Posterior cingulate gyrus (tissue), 11 donors: ENCODE measurements around the gene LTB4R.
A peak's percentile ranks its signal among the peaks of the same experiment; 100 is the strongest.

ENCODE experiments used
- DNase-seq, 10 donors: peaks; one replicate each; pipeline versions ENCODE4 v3.0.0 to v3.0.0-alpha.2; 2020 to 2021; ENCODE audit warnings: mixed read lengths in 3 of 10
- intact Hi-C: fragments of 100-400 bp; cut with DNase I; formaldehyde crosslinking; loops from one replicate; pipeline ENCODE4 v1.15.1; 2023

The LTB4R gene

GRCh38 chr14:24297190-24297964 lies 13.9 kb upstream of the LTB4R start:
- no peak for DNase-seq
- intact Hi-C loops: loop anchor here (2.0 kb wide), 1 partner anchor 55 kb away; the partner anchor contains the start of gene TINF2

- peak in 1 of 10 donors; percentile 85 for DNase-seq
- intact Hi-C loops: loop anchor here (1.0 kb wide), 1 partner anchor 28 kb away; the partner anchor contains the start of gene RABGGTA
These were observed 12.4 kb upstream of the LTB4R start for GRCh38 chr14:24298892-24299254.

DNA sequence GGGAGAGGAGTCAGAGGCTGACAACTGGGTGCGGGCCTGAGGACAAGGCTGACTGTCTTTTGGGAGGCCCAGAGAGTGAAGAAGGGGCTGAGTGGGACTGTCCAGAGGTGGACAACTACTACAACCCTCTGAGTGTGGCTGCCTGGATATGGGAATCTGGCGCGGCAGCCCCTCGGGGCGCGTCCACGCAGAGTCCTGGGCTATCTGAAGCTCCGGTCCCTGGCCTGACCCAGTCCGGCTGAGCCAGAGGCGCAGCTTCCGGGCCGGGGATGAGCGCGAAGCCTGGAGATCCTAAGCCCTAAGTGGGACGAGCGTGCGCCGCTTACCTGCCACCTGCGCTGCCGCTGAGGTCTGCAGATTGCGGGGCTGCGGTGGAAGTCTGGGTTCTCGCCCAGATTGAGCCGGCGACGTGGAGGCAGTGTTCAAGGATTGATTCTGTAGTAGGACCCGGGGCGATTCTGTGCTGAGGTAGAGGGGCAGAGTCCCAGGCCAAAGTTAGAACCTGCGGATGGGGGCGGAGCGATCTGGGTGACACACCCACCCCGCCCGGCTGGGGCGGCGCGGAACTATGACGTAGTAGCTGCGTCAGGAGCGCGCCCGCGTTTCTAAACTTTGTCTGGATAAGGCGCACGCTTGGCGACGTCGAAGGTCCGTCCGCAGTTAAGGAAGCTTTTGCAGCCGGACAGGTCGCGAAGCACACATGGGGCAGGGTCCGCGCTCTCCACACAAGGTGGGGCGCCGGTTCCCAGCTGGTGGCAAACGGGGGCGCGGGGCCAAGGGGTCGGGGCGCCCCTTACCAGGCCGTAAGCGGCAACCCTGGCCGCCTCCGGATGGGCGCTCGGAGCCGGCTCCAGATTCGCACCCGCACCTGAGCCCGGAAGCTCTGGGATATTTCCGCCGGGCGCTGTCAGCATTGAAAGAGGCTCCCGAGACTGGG lies 11.8 kb upstream of the LTB4R start, which contains the start of the genes DHRS1 and NOP9:
Gene DHRS1 (minus strand): TSS at position 526 of the 937 bp plus-strand sequence. CDS start 674 bp downstream, outside the sequence.
Gene NOP9 (plus strand): TSS at position 596 of the 937 bp plus-strand sequence. CDS start 105 bp downstream, at position 701.
- intact Hi-C loops: loop anchor here (1.0 kb wide), 1 partner anchor 28 kb away; the partner anchor contains the start of gene RABGGTA
- DNase-seq: peak; percentile 85 to 99 (median 92)

GRCh38 chr14:24300326-24300980 lies 10.8 kb upstream of the LTB4R start:
- intact Hi-C loops: no loop called here
- peak in 1 of 10 donors; percentile 38 for DNase-seq

DNA sequence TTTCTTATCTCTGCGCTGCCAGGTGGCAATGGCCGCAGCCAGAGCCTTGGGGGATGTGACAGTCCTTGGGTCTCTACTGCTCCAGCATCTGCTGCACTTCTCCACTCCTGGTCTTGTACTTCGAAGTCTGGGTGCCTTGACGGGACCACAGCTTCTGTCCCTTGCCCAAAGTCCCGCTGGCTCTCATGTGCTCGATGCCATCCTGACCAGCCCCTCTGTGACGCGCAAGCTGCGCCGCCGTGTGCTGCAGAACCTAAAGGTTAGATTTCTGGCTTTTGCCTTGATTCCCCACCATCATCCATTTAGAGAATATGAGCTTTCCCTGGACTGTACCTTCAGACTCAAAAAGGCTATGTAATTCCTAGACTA lies 7.3 kb upstream of the LTB4R start:
- peak in 2 of 10 donors; percentile 16 to 38 for DNase-seq
- intact Hi-C loops: no loop called here

DNA sequence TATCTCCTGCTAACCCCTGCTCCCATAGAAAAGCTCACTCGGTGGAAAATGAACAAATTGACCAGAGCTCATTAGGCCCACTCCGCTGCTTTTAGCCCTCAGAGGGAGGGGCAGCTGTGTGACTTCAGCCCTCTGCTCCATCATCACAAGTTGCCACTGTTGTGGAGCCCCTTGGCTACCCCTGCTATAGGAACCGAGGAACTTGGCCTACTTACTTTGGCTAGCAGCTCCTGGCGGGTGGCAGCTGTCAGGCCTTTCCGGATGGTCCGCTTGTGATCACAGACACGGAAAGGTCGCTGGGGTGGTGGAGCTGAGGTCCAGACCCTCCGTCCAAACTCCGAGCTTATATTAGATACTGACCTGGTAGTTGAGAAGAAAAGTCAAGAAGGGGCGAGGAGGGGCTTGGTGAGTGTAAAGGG lies 4.1 kb upstream of the LTB4R start:
- DNase-seq: no peak
- intact Hi-C loops: no loop called here

GRCh38 chr14:24307575-24308341 lies 3.5 kb upstream of the LTB4R start, which contains the start of gene CIDEB:
CIDEB (minus strand) TSS chr14:24307977; CDS start chr14:24307858, 119 bp downstream.
- intact Hi-C loops: no loop called here
- peak in 7 of 10 donors; percentile 48 to 90 (median 66) for DNase-seq

GRCh38 chr14:24308342-24309124 lies 2.8 kb upstream of the LTB4R start:
- DNase-seq: no peak
- intact Hi-C loops: no loop called here

DNA sequence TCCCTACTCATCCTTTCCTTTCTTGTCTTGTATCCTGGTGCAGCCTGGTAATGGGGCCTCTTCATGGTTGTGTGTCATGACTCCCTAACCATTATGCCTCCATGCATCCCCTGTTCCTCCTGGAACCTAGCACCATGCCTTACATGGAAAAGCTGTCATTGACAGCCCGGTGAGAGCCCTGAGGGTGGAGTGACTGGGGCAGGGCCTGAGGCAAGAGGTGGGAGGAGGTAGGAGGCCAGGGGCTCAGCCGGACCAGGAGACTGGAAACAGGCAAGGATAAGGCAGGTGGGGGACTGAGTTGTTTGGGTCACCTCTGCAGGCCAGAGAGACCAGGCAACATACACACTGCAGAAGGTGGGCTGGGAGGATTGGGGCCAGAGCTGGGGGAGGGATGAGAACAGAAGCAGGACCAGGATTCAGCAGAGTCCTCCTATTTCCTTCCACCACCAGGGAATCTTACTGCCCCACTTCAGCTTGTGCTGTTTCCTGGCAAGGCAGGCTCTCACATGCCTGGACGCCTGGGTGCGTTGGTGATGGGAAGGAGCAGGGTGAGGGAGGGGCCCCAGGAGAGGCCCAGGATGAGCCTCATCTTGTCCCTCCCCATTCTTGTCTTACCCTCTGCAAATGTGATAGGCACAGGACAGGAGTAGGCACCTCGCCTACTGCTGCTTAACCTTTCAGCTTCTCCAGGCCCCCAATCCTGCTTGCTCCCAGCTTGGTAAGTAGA lies 1.6 kb upstream of the LTB4R start, which contains the start of gene LTB4R2:
Gene LTB4R2 (plus strand): TSS at position 603 of the 727 bp plus-strand sequence. CDS start 525 bp downstream, outside the sequence.
- intact Hi-C loops: no loop called here
- DNase-seq: peak in 1 of 10 donors; percentile 62

DNA sequence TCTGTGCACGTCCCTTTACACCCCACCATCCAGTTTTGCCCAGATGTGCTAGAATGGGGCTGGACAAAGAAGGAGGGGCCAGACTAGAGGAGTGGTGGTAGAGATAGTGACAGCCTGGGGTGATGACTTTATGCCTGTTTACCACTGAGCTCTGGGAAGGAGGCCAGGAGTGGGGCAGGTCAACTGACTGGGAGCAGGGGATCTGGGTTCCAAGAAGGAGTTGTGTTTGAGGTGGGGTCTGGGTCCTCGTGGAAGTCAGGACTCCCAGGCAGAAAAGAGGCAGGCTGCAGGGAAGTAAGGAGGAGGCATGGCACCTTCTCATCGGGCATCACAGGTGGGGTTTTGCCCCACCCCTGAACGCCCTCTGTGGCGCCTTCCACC lies 1.0 kb upstream of the LTB4R start:
- no peak for DNase-seq
- intact Hi-C loops: no loop called here

- intact Hi-C loops: no loop called here
- DNase-seq: peak in 1 of 10 donors; percentile 60
These were observed 724 bp downstream of the LTB4R start for GRCh38 chr14:24311837-24312615.

DNA sequence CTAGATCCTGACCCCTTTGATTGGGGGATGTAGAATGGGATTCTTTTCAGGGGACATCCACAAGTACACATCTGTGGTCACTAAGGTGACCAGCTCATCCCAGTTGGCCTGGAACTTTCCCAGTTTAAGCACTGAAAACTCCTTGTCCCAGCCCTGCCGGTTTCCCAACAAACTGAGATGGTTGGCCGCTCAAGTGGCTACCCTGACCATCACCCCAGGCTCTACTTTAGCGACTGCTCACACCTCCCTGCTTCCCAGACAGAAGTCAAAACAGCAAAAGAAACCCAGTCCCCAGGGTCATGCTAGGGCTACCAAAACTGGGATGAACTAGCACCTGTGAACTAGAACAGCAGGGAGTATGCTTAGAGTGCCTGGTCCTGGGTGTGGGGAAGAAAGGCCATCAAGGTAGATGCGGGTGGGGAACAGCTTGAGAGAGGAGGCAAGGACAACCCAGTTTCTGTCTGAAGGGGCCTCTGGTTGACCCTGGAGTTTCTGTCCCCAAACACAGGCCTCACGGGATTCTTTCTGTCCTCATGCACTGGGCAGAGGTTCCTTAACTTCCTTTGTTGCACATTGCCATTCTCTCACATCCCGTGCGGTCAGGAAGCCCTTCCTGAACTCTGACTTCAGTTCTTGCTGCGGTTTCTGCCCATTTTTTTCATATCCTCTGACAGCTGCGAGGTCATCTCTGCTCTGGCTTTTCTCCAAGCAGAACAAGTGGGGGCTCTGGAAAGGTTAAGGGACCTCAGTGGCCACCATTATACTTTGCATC lies 1.6 kb downstream of the LTB4R start:
- peak in 2 of 10 donors; percentile 7 to 64 for DNase-seq

GRCh38 chr14:24313913-24314312 lies 2.6 kb downstream of the LTB4R start:
- intact Hi-C loops: no loop called here
- peak in 2 of 10 donors; percentile 16 to 35 for DNase-seq

More for the DNA sequence above, 1.6 kb downstream of the LTB4R start:
- intact Hi-C loops: no loop called here

GRCh38 chr14:24314377-24315193 lies 3.3 kb downstream of the LTB4R start:
- intact Hi-C loops: no loop called here
- peak in 2 of 10 donors; percentile 18 to 62 for DNase-seq

GRCh38 chr14:24315243-24315806 lies 4.0 kb downstream of the LTB4R start:
- intact Hi-C loops: no loop called here
- peak in 1 of 10 donors; percentile 79 for DNase-seq
